ENCODE results near the gene VWA1.
"Not testable (repeated sequence)": the region's sequence is repeated elsewhere in the genome, so short reads cannot be mapped to it uniquely, and the experiment has no call there.

The VWA1 gene

GRCh38 chr1:1435106-1435903 is at the start of gene VWA1:
TSS of gene VWA1 (plus strand) at chr1:1435690. CDS start at chr1:1435749, 59 bp downstream.
- peak; percentile 69 for DNase-seq

DNA sequence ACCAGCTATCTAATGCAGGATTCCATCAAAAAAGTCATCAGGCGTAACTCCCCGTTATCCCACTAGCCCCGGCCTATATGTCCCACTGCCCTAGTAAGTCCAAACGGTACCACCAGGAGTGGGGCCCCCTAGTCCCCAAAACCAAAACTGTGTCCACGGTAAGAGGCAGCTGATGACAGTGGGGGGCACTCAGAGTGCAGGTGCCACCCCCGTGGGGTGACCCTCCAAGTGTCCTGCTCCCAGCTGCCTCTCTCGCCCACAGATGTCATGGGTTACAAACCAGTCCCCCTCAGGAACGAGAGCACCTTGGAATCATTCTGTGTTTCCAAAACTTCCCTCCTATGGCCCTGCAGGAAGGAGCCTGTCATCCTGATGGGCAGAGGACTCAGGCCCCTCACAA is 49.6 kb upstream of the VWA1 start:
- no peak for DNase-seq

- DNase-seq = no peak
Measured at GRCh38 chr1:1387098-1388077, 48.1 kb upstream of the VWA1 start.

GRCh38 chr1:1388078-1388472 is 47.4 kb upstream of the VWA1 start:
- DNase-seq = no peak

- DNase-seq = no peak
Measured at GRCh38 chr1:1390675-1391074, 44.8 kb upstream of the VWA1 start.

DNA sequence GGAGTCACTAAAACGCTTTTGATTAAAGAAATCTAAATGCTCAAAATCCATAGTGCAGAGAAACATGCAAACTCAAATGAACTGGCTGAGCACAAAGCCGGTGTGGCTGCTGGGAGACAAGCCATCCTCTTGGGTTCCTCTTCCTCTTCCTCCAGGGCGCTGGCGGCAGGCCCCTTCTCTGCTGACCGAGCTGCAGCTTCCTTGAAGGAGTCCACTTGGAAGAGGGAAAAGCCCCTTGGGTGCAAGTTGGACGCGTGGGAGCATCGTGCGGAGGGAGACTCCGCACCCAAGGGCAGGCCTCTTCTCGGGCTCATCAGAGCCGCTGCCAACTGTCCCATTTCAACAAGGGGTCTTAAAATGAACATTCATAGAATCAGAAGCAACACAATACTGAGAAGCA is 44.3 kb upstream of the VWA1 start:
- no peak for DNase-seq

DNA sequence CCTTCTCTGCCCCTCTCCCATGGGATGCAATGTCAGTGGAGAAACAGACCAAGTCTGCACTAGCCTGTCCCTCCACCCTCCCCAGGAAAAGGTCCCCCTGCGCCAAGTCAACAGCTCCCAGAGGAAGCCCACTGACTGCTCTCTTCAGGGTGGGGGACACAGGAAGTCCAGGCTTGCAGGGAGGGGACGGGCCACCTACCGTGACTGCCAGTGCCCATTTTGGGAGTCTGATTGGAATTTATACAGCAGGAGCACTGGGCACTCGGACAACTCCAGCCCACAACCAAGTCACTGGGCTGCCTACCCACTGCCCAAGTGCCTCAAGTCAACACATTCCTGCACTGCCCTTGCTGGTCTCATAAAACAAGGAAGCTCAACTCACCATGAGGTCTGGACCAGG is 42.5 kb upstream of the VWA1 start:
- DNase-seq = no peak

DNA sequence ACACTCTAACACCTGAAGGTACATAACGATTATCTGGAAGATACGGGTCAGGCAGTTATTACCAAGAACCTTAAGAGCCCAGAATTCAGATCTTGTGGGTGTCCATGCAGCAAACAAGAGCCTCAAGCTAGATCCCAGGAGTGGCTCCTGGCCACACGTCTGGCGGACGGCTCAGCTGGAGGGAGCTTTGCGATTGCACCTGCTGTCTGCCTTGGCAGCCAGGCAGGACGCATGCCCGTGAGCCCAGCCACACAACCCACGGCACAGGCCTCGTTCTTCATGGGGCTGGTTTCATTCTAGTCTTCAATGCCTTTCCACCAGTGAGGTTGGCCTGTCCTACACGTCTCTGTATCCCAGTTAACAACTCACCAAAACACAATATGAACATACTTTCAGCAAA is 42.1 kb upstream of the VWA1 start:
- no peak for DNase-seq

DNA sequence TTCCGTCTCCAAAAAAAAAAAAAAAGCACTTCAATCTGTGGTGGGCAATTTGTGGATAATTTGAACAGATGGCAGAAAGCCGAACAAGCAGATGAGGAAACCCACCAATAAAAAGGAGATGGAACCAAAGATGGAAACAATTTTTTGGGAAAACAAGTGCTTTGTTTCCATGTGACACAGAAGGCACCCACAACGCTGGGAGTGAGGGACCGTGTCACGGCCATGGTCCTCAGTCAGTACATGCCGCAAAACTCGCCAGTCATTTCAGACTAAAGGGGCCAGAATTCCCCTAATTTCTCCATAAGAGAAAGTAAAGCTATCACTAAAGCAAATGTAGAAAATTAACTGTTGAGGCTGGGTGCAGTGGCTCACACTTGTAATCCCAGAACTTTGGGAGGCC is 41.4 kb upstream of the VWA1 start:
- DNase-seq = no peak

GRCh38 chr1:1395166-1395565 is 40.3 kb upstream of the VWA1 start:
- DNase-seq = no peak

- no peak for DNase-seq
Measured at GRCh38 chr1:1397839-1398523, 37.5 kb upstream of the VWA1 start.

DNA sequence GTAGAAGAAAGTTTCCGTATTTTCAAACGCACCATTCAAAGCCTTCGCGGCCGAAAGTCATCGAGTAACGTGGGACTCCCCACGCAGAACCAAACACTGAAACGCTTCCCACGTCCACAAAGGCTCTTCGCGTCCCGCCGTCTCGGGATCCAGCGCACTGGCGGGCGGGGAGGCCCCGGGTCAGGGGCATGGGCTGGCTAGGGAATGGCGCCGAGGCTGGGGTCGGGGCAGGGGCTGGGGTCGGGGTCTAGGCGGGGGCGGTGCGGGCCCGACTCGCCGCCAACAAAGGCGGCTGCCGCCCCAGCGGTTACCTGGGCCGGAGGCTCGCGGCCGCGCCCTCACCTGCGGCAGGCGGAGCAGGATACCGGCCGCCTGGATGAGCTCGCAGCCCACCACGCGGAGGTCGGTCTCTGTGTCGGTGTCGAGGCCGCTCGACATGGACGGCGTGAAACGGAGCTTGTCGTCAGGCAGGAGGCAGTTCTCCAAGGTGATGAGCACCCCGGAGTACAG is 36.8 kb upstream of the VWA1 start:
- no peak for DNase-seq

DNA sequence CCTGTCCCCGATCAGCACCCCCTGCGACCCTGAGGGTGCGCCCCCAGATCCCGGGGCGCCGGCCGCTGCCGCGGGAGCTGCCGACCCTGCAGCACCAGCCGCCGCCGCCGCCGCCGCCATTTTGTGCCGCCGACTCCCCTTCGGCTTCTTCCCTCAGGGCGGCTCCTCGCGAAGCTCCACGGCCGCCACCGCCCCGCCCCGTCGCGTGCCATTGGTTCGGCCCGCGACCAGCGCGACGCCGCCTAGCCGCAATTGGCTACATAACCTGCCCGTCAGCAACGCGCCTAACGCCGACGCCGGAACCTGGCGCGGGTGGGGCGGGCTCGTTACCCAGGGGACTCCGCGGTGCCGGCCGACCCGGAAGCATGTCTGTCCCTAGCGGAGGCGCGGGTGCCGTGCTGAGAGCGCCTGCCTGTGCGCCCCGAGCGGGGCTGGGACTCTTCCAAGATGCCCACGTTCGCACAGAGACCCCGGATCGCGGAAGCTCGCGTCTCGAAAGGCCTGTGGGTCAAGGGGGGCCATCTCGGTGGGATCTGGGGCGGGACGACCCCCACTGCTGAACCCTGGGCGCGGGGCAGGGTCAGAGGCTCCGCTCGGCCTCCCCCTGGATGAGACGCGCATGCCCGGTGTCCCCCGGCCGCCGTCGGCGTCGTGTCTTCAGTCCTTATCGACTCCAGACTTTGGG is 36.2 kb upstream of the VWA1 start, which contains the start of gene CCNL2:
Gene CCNL2 (minus strand): TSS at position 149 of the 685 bp plus-strand sequence. CDS start 29 bp downstream, at position 120.
- peak; percentile 81 for DNase-seq

- no peak for DNase-seq
Measured at GRCh38 chr1:1399872-1400575, 35.5 kb upstream of the VWA1 start.

- no peak for DNase-seq
Measured at GRCh38 chr1:1400576-1401456, 34.7 kb upstream of the VWA1 start.

GRCh38 chr1:1401457-1402010 is 34.0 kb upstream of the VWA1 start:
- DNase-seq = no peak

GRCh38 chr1:1402072-1402900 is 33.2 kb upstream of the VWA1 start:
- DNase-seq = peak; percentile 63

DNA sequence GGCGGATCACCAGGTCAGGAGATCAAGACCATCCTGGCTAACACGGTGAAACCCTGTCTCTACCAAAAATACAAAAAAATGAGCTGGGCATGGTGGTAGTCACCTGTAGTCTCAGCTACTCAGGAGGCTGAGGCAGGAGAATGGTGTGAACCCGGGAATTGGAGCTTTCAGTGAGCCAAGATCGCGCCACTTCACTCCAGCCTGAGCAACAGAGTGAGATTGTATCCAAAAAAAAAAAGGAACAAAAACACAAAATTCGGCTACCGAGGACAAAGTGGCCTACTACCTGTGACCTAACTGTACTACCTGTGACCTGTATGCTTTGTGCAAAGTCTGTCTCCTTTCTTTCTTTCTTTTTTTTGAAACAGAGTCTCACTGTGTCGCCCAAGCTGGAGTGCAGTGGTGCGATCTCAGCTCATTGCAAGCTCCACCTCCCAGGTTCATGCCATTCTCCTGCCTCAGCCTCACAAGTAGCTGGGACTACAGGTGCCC is 32.5 kb upstream of the VWA1 start:
- DNase-seq = not testable (repeated sequence)

DNA sequence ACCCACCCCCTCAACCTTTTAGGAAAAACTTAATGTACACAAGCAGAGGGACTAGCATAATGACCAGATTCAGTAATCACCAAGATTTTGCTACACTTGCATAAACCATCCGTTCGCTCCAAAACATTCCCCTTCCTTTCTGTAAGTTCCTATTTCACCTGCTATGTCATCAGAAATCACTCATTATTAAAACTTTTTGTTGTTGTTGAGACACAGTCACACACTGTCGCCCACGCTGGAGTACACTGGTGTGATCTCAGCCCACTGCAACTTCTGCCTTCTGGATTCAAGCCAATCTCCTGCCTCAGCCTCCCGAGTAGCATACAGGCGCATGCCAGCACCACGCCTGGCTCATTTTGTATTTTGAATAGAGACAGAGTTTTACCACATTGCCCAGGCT is 31.8 kb upstream of the VWA1 start:
- DNase-seq = no peak

Data from 8988T (cell line).